HEK293 (cell line): Measurements from ENCODE around the gene LIN37.
A peak's percentile ranks its signal among the peaks of the same experiment; 100 is the strongest.

Experiments
- BCL11A ChIP-seq: fragments of 450-650 bp; formaldehyde crosslinking; IDR thresholded peaks from 2 replicates; pipeline ENCODE4 v1.5.1; 2016; ENCODE audit warnings: low read depth, missing biosample characterization, missing genetic modification characterization
- ELK4 ChIP-seq: IDR thresholded peaks from 2 replicates; pipeline ENCODE4 v1.6.1; 2011; ENCODE audit warnings: mild to moderate bottlenecking, low read depth, low read length, borderline replicate concordance
- HOXC10 ChIP-seq: sonication (generic); formaldehyde crosslinking; IDR thresholded peaks from 2 replicates; pipeline ENCODE4 v1.8.1; 2023; ENCODE audit warnings: mild to moderate bottlenecking, missing genetic modification reagents
- REST ChIP-seq: fragments of 450-650 bp; formaldehyde crosslinking; IDR thresholded peaks from 2 replicates; pipeline ENCODE4 v1.5.1; 2016; ENCODE audit warnings: missing biosample characterization, missing genetic modification characterization
- SP2 ChIP-seq: fragments of 450-650 bp; formaldehyde crosslinking; IDR thresholded peaks from 2 replicates; pipeline ENCODE4 v1.5.1; 2016; ENCODE audit warnings: missing biosample characterization, missing genetic modification characterization
- ZBTB6 ChIP-seq: fragments of 450-650 bp; formaldehyde crosslinking; IDR thresholded peaks from 2 replicates; pipeline ENCODE4 v1.5.1; 2017; ENCODE audit warnings: missing biosample characterization, missing genetic modification characterization
- ZBTB7A ChIP-seq: fragments of 450-650 bp; formaldehyde crosslinking; IDR thresholded peaks from 2 replicates; pipeline ENCODE4 v1.5.1; 2016; ENCODE audit warnings: low read depth, missing biosample characterization, missing genetic modification characterization
- ZNF140 ChIP-seq: fragments of 450-650 bp; formaldehyde crosslinking; IDR thresholded peaks from 2 replicates; pipeline ENCODE4 v1.5.1; 2016; ENCODE audit warnings: missing biosample characterization, missing genetic modification characterization
- ZNF148 ChIP-seq: fragments of 450-650 bp; formaldehyde crosslinking; IDR thresholded peaks from 2 replicates; pipeline ENCODE4 v1.5.0; 2017; ENCODE audit warnings: missing biosample characterization, missing genetic modification characterization, borderline replicate concordance
- ZNF175 ChIP-seq: fragments of 450-650 bp; formaldehyde crosslinking; IDR thresholded peaks from 2 replicates; pipeline ENCODE4 v1.5.1; 2016; ENCODE audit warnings: missing biosample characterization, missing genetic modification characterization
- ZNF202 ChIP-seq: fragments of 450-650 bp; formaldehyde crosslinking; IDR thresholded peaks from 2 replicates; pipeline ENCODE4 v1.5.1; 2016; ENCODE audit warnings: missing biosample characterization, missing genetic modification characterization, borderline replicate concordance
- ZNF280D ChIP-seq: fragments of 450-650 bp; formaldehyde crosslinking; IDR thresholded peaks from 2 replicates; pipeline ENCODE4 v1.5.1; 2016; ENCODE audit warnings: missing biosample characterization, missing genetic modification characterization
- ZNF350 ChIP-seq: fragments of 450-650 bp; formaldehyde crosslinking; IDR thresholded peaks from 2 replicates; pipeline ENCODE4 v1.5.0; 2017; ENCODE audit warnings: missing biosample characterization, mild to moderate bottlenecking, missing genetic modification characterization
- ZNF488 ChIP-seq: fragments of 450-650 bp; formaldehyde crosslinking; IDR thresholded peaks from 2 replicates; pipeline ENCODE4 v1.5.1; 2016; ENCODE audit warnings: missing biosample characterization, missing genetic modification characterization
- ZNF548 ChIP-seq: fragments of 450-650 bp; formaldehyde crosslinking; IDR thresholded peaks from 2 replicates; pipeline ENCODE4 v1.5.1; 2016; ENCODE audit warnings: missing biosample characterization, missing genetic modification characterization
- ZNF624 ChIP-seq: fragments of 450-650 bp; formaldehyde crosslinking; IDR thresholded peaks from 2 replicates; pipeline ENCODE4 v1.5.1; 2017; ENCODE audit warnings: missing biosample characterization, missing genetic modification characterization
- ZNF639 ChIP-seq: fragments of 450-650 bp; formaldehyde crosslinking; IDR thresholded peaks from 2 replicates; pipeline ENCODE4 v1.5.1; 2016; ENCODE audit warnings: missing biosample characterization, missing genetic modification characterization
- ZNF658 ChIP-seq: fragments of 450-650 bp; formaldehyde crosslinking; IDR thresholded peaks from 2 replicates; pipeline ENCODE4; 2016; ENCODE audit warnings: missing biosample characterization, missing genetic modification characterization
- ZNF704 ChIP-seq: fragments of 450-650 bp; formaldehyde crosslinking; IDR thresholded peaks from 2 replicates; pipeline ENCODE4 v1.5.1; 2016; ENCODE audit warnings: missing biosample characterization, missing genetic modification characterization
- ZNF747 ChIP-seq: fragments of 450-650 bp; formaldehyde crosslinking; IDR thresholded peaks from 2 replicates; pipeline ENCODE4 v1.5.1; 2016; ENCODE audit warnings: missing biosample characterization, missing genetic modification characterization
- ZNF792 ChIP-seq: fragments of 450-650 bp; formaldehyde crosslinking; IDR thresholded peaks from 2 replicates; pipeline ENCODE4 v1.5.1; 2016; ENCODE audit warnings: missing biosample characterization, missing genetic modification characterization
- ZNF830 ChIP-seq: fragments of 450-650 bp; IDR thresholded peaks from 2 replicates; pipeline ENCODE4 v1.5.0; 2018; ENCODE audit warnings: missing biosample characterization, missing genetic modification characterization, low read depth, mild to moderate bottlenecking, moderate library complexity
- ZSCAN30 ChIP-seq: fragments of 450-650 bp; IDR thresholded peaks from 2 replicates; pipeline ENCODE4 v1.5.1; 2018; ENCODE audit warnings: missing biosample characterization, mild to moderate bottlenecking, missing genetic modification characterization, moderate library complexity

LIN37 gene

GRCh38 chr19:35748106-35749020, at the start of gene LIN37 (continued):
- TF ChIP-seq REST (tag by site-specific recombination), result 0 out of 2 replicates have a peak, but pooled peaks have one; percentile 28
- peak; percentile 50 for TF ChIP-seq ZNF639
- TF ChIP-seq ELK4, result no peak
- no peak for TF ChIP-seq ZNF792 (tag by site-specific recombination)
- no peak for TF ChIP-seq ZNF140 (tag by site-specific recombination)
- TF ChIP-seq ZNF280D (tag by site-specific recombination), result no peak
- no peak for TF ChIP-seq ZNF830 (tag by site-specific recombination)
- no peak for TF ChIP-seq ZNF704 (tag by site-specific recombination)
- TF ChIP-seq ZNF350 (tag by site-specific recombination), result no peak
- no peak for TF ChIP-seq ZNF658 (tag by site-specific recombination)
- peak; percentile 100 for TF ChIP-seq SP2 (tag by site-specific recombination)
- no peak for TF ChIP-seq HOXC10 (CRISPR knock-in tag)
- no peak for TF ChIP-seq ZBTB6 (tag by site-specific recombination)
- TF ChIP-seq ZNF175, result no peak
- peak; percentile 88; the same call in 1 of the 2 replicates for TF ChIP-seq ZBTB7A
- TF ChIP-seq BCL11A (tag by site-specific recombination), result peak; percentile 69
- no peak for TF ChIP-seq ZNF488 (tag by site-specific recombination)
- no peak; the same call in 1 of the 2 replicates for TF ChIP-seq ZSCAN30 (tag by site-specific recombination)
- TF ChIP-seq ZNF548 (tag by site-specific recombination), result no peak
- TF ChIP-seq ZNF202 (tag by site-specific recombination), result no peak
- TF ChIP-seq ZNF624 (tag by site-specific recombination), result no peak
- TF ChIP-seq ZNF148 (tag by site-specific recombination), result no peak
- TF ChIP-seq ZNF747, result no peak
